GM13977 (cell line): ENCODE measurements around the gene APLN.

Experiments
- DNase-seq: peaks from one replicate; pipeline ENCODE4 v3.0.0; 2012; ENCODE audit warnings: low spot score
- CTCF ChIP-seq: IDR thresholded peaks from 2 replicates; pipeline ENCODE4 v1.5.1; 2012; ENCODE audit warnings: mild to moderate bottlenecking, control low read depth; ENCODE audit not compliant: insufficient read depth; ENCODE audit errors: extremely low read depth, missing control alignments
- in situ Hi-C: fragments of 300-500 bp; cut with MboI; formaldehyde crosslinking; loops from one replicate; pipeline ENCODE4 v1.12.0; 2022; ENCODE audit warnings: low sequenced_read_pairs, low pct_unique_long_range_greater_than_20kb, mixed read lengths, inconsistent platforms; ENCODE audit not compliant: unreplicated experiment

Gene APLN

GRCh38 chrX:129650821-129651510, 3.8 kb downstream of the APLN start:
- TF ChIP-seq CTCF, result no peak
- no peak for DNase-seq
- in situ Hi-C loops, result no loop called here

- no peak for DNase-seq
- TF ChIP-seq CTCF, result no peak
- in situ Hi-C loops, result no loop called here
Observed at GRCh38 chrX:129650183-129650689, 4.5 kb downstream of the APLN start.

- DNase-seq, result no peak
- TF ChIP-seq CTCF, result no peak
- in situ Hi-C loops, result no loop called here
Observed at GRCh38 chrX:129649268-129650182, 5.2 kb downstream of the APLN start.

GRCh38 chrX:129648514-129649267, 6.1 kb downstream of the APLN start:
- no peak for TF ChIP-seq CTCF

GRCh38 chrX:129647418-129648410, 7.0 kb downstream of the APLN start:
- in situ Hi-C loops, result no loop called here
- DNase-seq, result no peak
- no peak for TF ChIP-seq CTCF

More at GRCh38 chrX:129648514-129649267, 6.1 kb downstream of the APLN start:
- DNase-seq, result no peak
- in situ Hi-C loops, result no loop called here
